ENCODE measurements around the gene ASPHD2. TPM values are rescaled to one million over a fixed set of nuclear protein-coding genes. Genes with fewer than 3 reads are reported as not detected.

The ASPHD2 gene
- polyA plus RNA-seq, 1 experiment, result 1.9 TPM

- H3K9me3 ChIP-seq (ENCODE audit: control insufficient read depth, insufficient read depth, low read length), result no peaks in the 10 kb centered on the region
- H3K4me3 ChIP-seq (ENCODE audit: low read depth, low read length), result no peak overlapping the region
- CTCF ChIA-PET, result interaction anchor here (6.5 kb wide), 1 partner anchor 67 kb away, joined by 85 read pairs; no protein-coding TSS in a partner anchor
- TF ChIP-seq CTCF (IDR thresholded peaks at IDR 0.05; ENCODE audit: low read depth, low read length), result no peak
- peaks cover 12% of the 10 kb centered on the region for H3K27me3 ChIP-seq (ENCODE audit: control insufficient read depth, insufficient read depth, low read length)
- POLR2A ChIA-PET, result no interaction called here
- H3K27ac ChIP-seq (ENCODE audit: low read depth, low read length), result no peak overlapping the region
- no peak for DNase-seq (ENCODE audit: low read depth, low spot score)
These were observed 34.3 kb upstream of the ASPHD2 start for GRCh38 chr22:26394777-26395176.

DNA sequence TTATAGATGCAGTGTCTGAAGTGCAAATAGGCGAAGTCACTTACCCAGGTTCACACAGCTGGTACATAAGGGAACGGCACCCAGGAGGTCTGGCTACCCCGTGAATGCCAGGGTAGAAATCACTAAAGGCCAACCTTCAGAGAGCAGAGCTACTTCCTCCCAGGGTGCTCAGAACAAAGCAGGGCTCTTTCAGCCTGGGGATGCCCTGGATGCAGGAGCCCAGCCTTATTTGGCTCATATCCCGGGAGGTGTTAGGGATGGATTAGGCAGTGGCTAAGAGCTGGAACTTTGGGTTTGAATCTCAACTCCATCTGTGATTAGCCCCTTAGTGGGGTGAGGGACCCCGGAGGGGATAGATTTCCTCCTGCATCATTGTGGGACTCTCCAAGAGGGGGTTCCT is 33.1 kb upstream of the ASPHD2 start:
- no peak for TF ChIP-seq CTCF (IDR thresholded peaks at IDR 0.05; ENCODE audit: low read depth, low read length)
- no peak for DNase-seq (ENCODE audit: low read depth, low spot score)
- Histone ChIP-seq H3K27me3 (ENCODE audit: control insufficient read depth, insufficient read depth, low read length) (peaks cover 12% of the 10 kb centered on the region), H3K27ac (ENCODE audit: low read depth, low read length) (no peak overlapping the region), H3K9me3 (ENCODE audit: control insufficient read depth, insufficient read depth, low read length) (no peaks in the 10 kb centered on the region), H3K4me3 (ENCODE audit: low read depth, low read length) (no peak overlapping the region)
- POLR2A ChIA-PET, result no interaction called here
- CTCF ChIA-PET, result interaction anchor here (6.5 kb wide), 1 partner anchor 66 kb away, joined by 85 read pairs; no protein-coding TSS in a partner anchor

DNA sequence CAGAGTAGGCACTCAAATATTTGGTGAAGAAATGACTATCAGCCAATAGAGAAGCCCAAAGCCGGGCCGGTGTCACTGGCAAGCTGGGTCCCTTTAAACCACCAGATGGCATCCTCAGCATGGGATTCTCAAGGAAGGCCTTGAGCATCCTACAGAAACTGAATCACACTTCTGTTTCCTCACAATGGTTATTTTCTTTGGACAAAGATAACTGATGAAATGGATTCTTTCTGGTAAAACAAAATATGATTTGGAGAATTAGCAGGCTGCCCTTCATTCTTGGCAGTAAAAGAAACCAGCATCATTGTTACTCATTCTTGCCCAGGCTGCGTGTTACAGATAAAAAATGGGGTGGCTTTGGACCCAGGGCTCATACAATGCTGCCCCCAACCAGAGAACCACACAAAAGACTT is 30.3 kb upstream of the ASPHD2 start:
- DNase-seq (ENCODE audit: low read depth, low spot score), result peak; percentile 8
- Histone ChIP-seq H3K4me3 (ENCODE audit: low read depth, low read length) (no peak overlapping the region), H3K27me3 (ENCODE audit: control insufficient read depth, insufficient read depth, low read length) (peaks cover 12% of the 10 kb centered on the region), H3K9me3 (ENCODE audit: control insufficient read depth, insufficient read depth, low read length) (no peaks in the 10 kb centered on the region), H3K27ac (ENCODE audit: low read depth, low read length) (no peak overlapping the region)
- ChIA-PET POLR2A (no interaction called here), CTCF (interaction anchor here (6.5 kb wide), 1 partner anchor 63 kb away, joined by 85 read pairs; no protein-coding TSS in a partner anchor)
- peak; percentile 75 for TF ChIP-seq CTCF (IDR thresholded peaks at IDR 0.05; ENCODE audit: low read depth, low read length)

GRCh38 chr22:26399289-26399688 is 29.8 kb upstream of the ASPHD2 start:
- no peak overlapping the region for H3K4me3 ChIP-seq (ENCODE audit: low read depth, low read length)
- POLR2A ChIA-PET, result no interaction called here
- CTCF ChIA-PET, result interaction anchor here (6.5 kb wide), 1 partner anchor 62 kb away, joined by 85 read pairs; no protein-coding TSS in a partner anchor
- peaks cover 9% of the 10 kb centered on the region for H3K27me3 ChIP-seq (ENCODE audit: control insufficient read depth, insufficient read depth, low read length)
- no peak for DNase-seq (ENCODE audit: low read depth, low spot score)
- TF ChIP-seq CTCF (IDR thresholded peaks at IDR 0.05; ENCODE audit: low read depth, low read length), result no peak
- H3K9me3 ChIP-seq (ENCODE audit: control insufficient read depth, insufficient read depth, low read length), result no peaks in the 10 kb centered on the region
- H3K27ac ChIP-seq (ENCODE audit: low read depth, low read length), result no peak overlapping the region

DNA sequence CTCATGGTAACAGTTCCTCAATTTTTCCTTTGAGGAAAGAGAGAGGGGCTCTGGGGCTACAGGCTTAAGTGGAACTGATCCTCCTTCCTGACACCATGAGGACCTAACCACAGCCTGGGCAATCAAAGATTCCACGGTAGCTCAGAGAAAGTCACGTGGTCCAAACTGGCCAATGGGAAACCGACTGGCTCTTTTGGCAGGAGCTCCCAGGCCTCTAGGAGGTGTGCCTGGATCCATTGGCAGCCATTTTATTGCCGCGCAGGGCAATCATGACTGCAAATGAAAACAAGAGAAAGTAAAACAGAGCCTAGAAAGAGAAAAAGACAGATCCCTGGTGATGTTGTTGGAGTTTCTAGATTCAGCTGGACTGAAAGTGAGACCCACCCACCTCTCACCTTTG is 27.3 kb upstream of the ASPHD2 start:
- ChIA-PET CTCF (interaction anchor here (0.9 to 1.3 kb wide), 2 partner anchors 37 to 59 kb away, joined by 3 to 4 read pairs; no protein-coding TSS in a partner anchor), POLR2A (no interaction called here)
- Histone ChIP-seq H3K27me3 (ENCODE audit: control insufficient read depth, insufficient read depth, low read length) (peaks cover 3% of the 10 kb centered on the region), H3K4me3 (ENCODE audit: low read depth, low read length) (no peak overlapping the region), H3K27ac (ENCODE audit: low read depth, low read length) (no peak overlapping the region), H3K9me3 (ENCODE audit: control insufficient read depth, insufficient read depth, low read length) (no peaks in the 10 kb centered on the region; the same call in 1 of the 2 replicates)
- no peak for TF ChIP-seq CTCF (IDR thresholded peaks at IDR 0.05; ENCODE audit: low read depth, low read length)
- DNase-seq (ENCODE audit: low read depth, low spot score), result no peak
